HEK293T (cell line): ENCODE results near the gene SARS1.
"Not testable (repeated sequence)": the region's sequence is repeated elsewhere in the genome, so short reads cannot be mapped to it uniquely, and the experiment has no call there.

Source experiments
- CTCF ChIA-PET: fragments of 350-600 bp; formaldehyde crosslinking; extraction: SDS; loops from one replicate; lab custom pipeline; 2021; ENCODE audit warnings: antibody characterized with exemption, inconsistent platforms; lab: Yijun Ruan, JAX
- POLR2A ChIA-PET: fragments of 350-600 bp; formaldehyde crosslinking; extraction: SDS; loops from one replicate; lab custom pipeline; 2020; ENCODE audit warnings: antibody characterized with exemption, inconsistent platforms; lab: Yijun Ruan, JAX
- DNase-seq: peaks from one replicate; pipeline ENCODE4 v3.0.0; 2012; ENCODE audit warnings: mixed read lengths; ENCODE audit errors: extremely low spot score
- ARNT ChIP-seq: fragments of 450-650 bp; IDR thresholded peaks from 2 replicates; pipeline ENCODE4 v1.6.1; 2017; ENCODE audit warnings: mild to moderate bottlenecking
- BHLHE40 ChIP-seq: fragments of 450-650 bp; IDR thresholded peaks from 2 replicates; pipeline ENCODE4 v1.6.1; 2016; ENCODE audit warnings: mild to moderate bottlenecking, moderate library complexity, borderline replicate concordance
- CTBP1 ChIP-seq: fragments of 450-650 bp; IDR thresholded peaks from 2 replicates; pipeline ENCODE4 v1.6.1; 2016; ENCODE audit warnings: borderline replicate concordance
- ELF4 ChIP-seq: fragments of 450-650 bp; IDR thresholded peaks from 2 replicates; pipeline ENCODE4 v1.6.1; 2017; ENCODE audit warnings: antibody characterized with exemption
- FOXA1 ChIP-seq: fragments of 450-650 bp; IDR thresholded peaks from 2 replicates; pipeline ENCODE4 v1.6.1; 2016; ENCODE audit warnings: mild to moderate bottlenecking
- FOXK2 ChIP-seq: fragments of 450-650 bp; IDR thresholded peaks from 2 replicates; pipeline ENCODE4 v1.6.1; 2016; ENCODE audit warnings: mild to moderate bottlenecking
- FOXM1 ChIP-seq: fragments of 450-650 bp; IDR thresholded peaks from 2 replicates; pipeline ENCODE4 v1.6.1; 2017; ENCODE audit warnings: mild to moderate bottlenecking, borderline replicate concordance
- HDGF ChIP-seq: fragments of 450-650 bp; IDR thresholded peaks from 2 replicates; pipeline ENCODE4 v1.6.1; 2017; ENCODE audit warnings: antibody characterized with exemption, borderline replicate concordance
- L3MBTL2 ChIP-seq: fragments of 450-650 bp; conservative IDR thresholded peaks from 2 replicates; pipeline ENCODE4 v1.6.1; 2016; ENCODE audit warnings: mild to moderate bottlenecking
- LEF1 ChIP-seq: fragments of 450-650 bp; IDR thresholded peaks from 2 replicates; pipeline ENCODE4 v1.6.1; 2017; ENCODE audit warnings: mild to moderate bottlenecking, borderline replicate concordance
- NFRKB ChIP-seq: fragments of 450-650 bp; IDR thresholded peaks from 2 replicates; pipeline ENCODE4 v1.6.1; 2016; ENCODE audit warnings: mild to moderate bottlenecking, moderate library complexity
- SP1 ChIP-seq: fragments of 450-650 bp; IDR thresholded peaks from 2 replicates; pipeline ENCODE4 v1.6.1; 2017
- SUZ12 ChIP-seq: fragments of 450-650 bp; IDR thresholded peaks from 2 replicates; pipeline ENCODE4 v1.6.1; 2016; ENCODE audit warnings: mild to moderate bottlenecking
- TARDBP ChIP-seq: fragments of 450-650 bp; IDR thresholded peaks from 2 replicates; pipeline ENCODE4 v1.6.1; 2016
- ZNF384 ChIP-seq: fragments of 450-650 bp; IDR thresholded peaks from 2 replicates; pipeline ENCODE4 v1.6.1; 2016
- TF ChIP-seq, protein P1 (sequence below): fragments of 450-650 bp; IDR thresholded peaks from 2 replicates; pipeline ENCODE4 v1.6.1; 2016

SARS1 gene, protein sequence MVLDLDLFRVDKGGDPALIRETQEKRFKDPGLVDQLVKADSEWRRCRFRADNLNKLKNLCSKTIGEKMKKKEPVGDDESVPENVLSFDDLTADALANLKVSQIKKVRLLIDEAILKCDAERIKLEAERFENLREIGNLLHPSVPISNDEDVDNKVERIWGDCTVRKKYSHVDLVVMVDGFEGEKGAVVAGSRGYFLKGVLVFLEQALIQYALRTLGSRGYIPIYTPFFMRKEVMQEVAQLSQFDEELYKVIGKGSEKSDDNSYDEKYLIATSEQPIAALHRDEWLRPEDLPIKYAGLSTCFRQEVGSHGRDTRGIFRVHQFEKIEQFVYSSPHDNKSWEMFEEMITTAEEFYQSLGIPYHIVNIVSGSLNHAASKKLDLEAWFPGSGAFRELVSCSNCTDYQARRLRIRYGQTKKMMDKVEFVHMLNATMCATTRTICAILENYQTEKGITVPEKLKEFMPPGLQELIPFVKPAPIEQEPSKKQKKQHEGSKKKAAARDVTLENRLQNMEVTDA

DNA sequence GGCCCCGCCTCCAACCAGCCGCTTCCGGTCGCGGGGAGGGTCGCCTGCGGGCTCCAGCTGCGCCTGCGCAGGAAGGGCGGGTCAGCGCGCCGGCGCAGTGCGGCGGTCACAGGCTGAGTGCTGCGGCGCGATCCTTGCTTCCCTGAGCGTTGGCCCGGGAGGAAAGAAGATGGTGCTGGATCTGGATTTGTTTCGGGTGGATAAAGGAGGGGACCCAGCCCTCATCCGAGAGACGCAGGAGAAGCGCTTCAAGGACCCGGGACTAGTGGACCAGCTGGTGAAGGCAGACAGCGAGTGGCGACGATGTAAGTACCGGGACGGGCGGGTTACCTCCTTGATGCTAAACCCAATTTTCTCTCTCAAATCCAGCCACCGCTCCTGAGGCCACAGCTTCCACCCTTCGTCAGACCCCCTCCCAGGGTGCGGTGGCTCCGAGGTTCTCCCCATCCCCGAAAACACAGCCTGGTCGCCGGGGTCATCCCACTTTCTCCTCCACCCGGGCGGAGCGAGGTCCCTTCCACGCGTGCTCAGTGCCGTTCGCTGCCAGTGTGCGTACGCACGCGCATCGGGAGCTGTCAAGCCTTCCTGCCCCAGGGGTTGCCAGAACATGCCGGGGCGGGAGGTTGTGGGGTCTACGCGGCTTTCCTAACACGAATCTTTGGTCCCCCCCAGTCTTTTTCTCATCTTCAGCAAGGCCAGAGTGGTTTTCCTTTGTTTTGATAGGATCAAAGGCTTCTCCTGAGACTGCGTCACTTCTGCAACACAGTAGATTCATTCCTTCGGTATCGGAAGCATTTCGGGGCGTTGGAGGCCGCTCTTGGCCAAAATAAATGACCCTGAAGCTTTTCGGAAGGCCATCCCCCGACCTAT lies at the start of gene SARS1:
Gene SARS1 (plus strand): TSS at position 95 of the 870 bp plus-strand sequence. CDS start 75 bp downstream, at position 170.
- DNase-seq = peak; percentile 99
- TF ChIP-seq ARNT (no peak), ZNF384 (no peak), FOXA1 (no peak), LEF1 (0 out of 2 replicates have a peak, but pooled peaks have one; percentile 51), TARDBP (peak; percentile 67; the same call in 1 of the 2 replicates), L3MBTL2 (peak; percentile 59), FOXK2 (no peak), NFRKB (no peak), CTBP1 (no peak), SP1 (no peak), ELF4 (peak; percentile 61; the same call in 1 of the 2 replicates), FOXM1 (no peak)
- TF ChIP-seq, protein P1, sequence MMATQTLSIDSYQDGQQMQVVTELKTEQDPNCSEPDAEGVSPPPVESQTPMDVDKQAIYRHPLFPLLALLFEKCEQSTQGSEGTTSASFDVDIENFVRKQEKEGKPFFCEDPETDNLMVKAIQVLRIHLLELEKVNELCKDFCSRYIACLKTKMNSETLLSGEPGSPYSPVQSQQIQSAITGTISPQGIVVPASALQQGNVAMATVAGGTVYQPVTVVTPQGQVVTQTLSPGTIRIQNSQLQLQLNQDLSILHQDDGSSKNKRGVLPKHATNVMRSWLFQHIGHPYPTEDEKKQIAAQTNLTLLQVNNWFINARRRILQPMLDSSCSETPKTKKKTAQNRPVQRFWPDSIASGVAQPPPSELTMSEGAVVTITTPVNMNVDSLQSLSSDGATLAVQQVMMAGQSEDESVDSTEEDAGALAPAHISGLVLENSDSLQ = no peak
- ChIA-PET CTCF (interaction anchor here (0.7 to 2.1 kb wide), 3 partner anchors 13 to 36 kb away, joined by 3 to 6 read pairs (median 3); partner anchors contain the start of gene CELSR2), POLR2A (interaction anchor here (0.6 to 3.8 kb wide), 30 partner anchors 9 to 284 kb away, joined by 3 to 29 read pairs (median 5); partner anchors contain the start of genes CELSR2, PSRC1 and TMEM167B)

DNA sequence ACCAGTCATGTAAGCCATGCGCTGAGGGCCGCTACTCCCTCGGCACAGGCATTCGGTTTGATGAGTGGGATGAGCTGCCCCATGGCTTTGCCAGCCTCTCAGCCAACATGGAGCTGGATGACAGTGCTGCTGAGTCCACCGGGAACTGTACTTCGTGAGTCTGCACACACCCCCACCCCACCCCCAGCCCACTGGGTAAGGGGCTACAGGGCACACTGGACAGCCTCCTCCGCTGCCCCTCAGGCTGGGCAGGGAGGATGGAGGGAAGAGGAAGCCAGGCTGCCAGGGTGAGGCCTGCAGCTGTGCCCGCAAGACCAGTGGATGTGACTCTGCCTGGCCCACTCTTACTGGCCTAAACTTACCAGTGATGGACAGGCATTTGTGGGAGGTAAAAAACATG lies 49.2 kb upstream of the SARS1 start:
- no peak for DNase-seq
- no peak for TF ChIP-seq BHLHE40
- TF ChIP-seq FOXK2 = no peak
- TF ChIP-seq NFRKB = no peak
- TF ChIP-seq LEF1 = no peak
- TF ChIP-seq HDGF = no peak
- TF ChIP-seq ELF4 = no peak
- no peak for TF ChIP-seq ARNT
- ChIA-PET POLR2A (no interaction called here), CTCF (interaction anchor here (0.7 kb wide), 1 partner anchor 685 kb away, joined by 3 read pairs; no protein-coding TSS in a partner anchor)

DNA sequence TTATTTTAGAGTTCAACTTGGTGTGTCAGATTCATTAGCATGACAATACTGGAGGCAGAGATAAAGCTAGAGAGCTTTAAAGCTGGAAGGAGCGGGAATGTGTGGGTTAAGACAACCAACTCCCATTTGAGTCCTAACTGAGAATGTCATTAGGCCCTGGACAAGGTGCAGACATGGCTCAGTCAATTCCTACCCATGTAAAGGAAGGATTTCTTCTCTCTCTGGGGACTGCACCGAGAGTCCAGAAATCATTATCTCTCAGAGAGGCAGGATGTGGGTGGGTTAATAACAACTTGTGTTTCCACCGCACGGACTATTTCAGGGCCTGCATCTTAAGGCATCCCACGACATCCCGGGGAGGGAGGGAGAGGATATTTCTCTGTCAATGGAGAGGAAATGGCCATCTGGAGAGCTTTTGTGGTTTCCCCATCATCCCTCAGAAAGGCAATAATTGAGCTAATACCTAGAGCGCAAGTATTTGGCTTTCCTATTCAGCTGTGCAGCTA lies 46.7 kb upstream of the SARS1 start:
- DNase-seq = no peak
- CTCF ChIA-PET = no interaction called here
- POLR2A ChIA-PET = interaction anchor here (0.8 to 1.5 kb wide), 3 partner anchors 47 to 67 kb away, joined by 3 to 8 read pairs (median 3); partner anchors contain the start of gene SARS1
- TF ChIP-seq ZNF384 (no peak), ARNT (no peak), LEF1 (no peak), TARDBP (no peak), FOXK2 (no peak), HDGF (no peak), ELF4 (no peak), CTBP1 (no peak), NFRKB (no peak), FOXA1 (no peak), BHLHE40 (no peak), L3MBTL2 (no peak), FOXM1 (no peak)

DNA sequence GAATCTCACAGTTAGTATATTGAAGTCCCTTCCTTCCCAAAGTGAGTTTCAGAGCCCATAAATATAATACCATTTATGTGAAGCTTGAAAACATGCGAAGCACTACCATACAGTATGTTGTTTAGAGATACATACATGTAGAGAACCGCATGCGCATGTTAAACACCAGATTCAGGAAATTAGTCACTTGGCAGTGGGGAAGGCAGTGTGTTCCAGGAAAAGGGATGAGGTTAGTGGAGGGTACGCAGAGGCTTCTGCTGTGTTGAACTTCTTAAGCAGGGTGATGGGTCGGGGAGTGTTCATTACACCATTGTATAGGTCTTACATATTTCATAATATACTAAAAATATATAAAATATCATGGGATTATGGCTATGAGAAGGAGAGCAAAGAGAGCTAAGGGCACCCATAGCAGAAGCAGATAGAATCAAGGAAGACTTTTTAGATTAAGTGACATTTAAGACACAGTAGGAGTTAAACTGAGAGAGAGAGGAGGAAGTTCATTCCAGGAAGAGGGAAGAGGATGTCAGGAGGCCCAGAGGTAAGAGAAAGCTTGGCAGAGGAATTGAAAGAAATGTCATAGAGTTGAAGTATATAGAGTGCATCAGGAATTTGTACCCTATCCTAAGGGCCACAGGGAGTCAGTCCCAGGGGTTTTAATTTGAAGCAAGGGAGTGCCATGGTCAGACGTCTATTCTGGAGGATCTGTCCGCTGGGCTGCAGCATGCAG lies 43.5 kb upstream of the SARS1 start:
- no peak for DNase-seq
- POLR2A ChIA-PET = no interaction called here
- TF ChIP-seq BHLHE40 = no peak
- no peak for TF ChIP-seq HDGF
- TF ChIP-seq SUZ12 = no peak
- TF ChIP-seq ZNF384 = no peak
- no peak for TF ChIP-seq ELF4
- TF ChIP-seq NFRKB = no peak
- TF ChIP-seq FOXK2 = no peak
- TF ChIP-seq FOXM1 = no peak
- no peak for TF ChIP-seq L3MBTL2
- TF ChIP-seq TARDBP = no peak
- CTCF ChIA-PET = no interaction called here

DNA sequence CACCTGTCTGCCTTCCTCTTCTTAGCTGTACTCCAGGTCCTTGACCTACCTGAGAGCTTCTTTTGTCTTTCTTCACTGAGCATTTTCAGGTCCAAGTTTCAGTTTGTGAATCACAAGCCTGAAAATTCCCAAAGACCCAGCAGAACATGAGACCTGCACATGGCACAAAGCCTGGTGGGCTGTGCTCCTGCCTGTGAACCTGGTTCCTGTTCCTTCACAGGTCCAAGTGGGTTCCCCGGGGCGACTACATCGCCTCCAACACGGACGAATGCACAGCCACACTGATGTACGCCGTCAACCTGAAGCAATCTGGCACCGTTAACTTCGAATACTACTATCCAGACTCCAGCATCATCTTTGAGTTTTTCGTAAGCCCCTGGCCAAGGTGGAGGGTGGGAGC lies 42.1 kb upstream of the SARS1 start:
- TF ChIP-seq LEF1 = no peak
- TF ChIP-seq CTBP1 = no peak
- TF ChIP-seq FOXK2 = no peak
- no peak for TF ChIP-seq HDGF
- TF ChIP-seq, protein P1 = no peak
- TF ChIP-seq L3MBTL2 = no peak
- TF ChIP-seq FOXA1 = no peak
- no peak for TF ChIP-seq ARNT
- no peak for TF ChIP-seq TARDBP
- TF ChIP-seq BHLHE40 = no peak
- TF ChIP-seq ZNF384 = no peak
- no peak for TF ChIP-seq NFRKB
- no peak for TF ChIP-seq SUZ12
- no peak for TF ChIP-seq ELF4
- no peak for TF ChIP-seq SP1
- no peak for TF ChIP-seq FOXM1
- CTCF ChIA-PET = interaction anchor here (1.7 kb wide), 1 partner anchor 22 kb away, joined by 4 read pairs; no protein-coding TSS in a partner anchor
- no peak for DNase-seq
- POLR2A ChIA-PET = interaction anchor here (1.0 to 1.5 kb wide), 3 partner anchors 10 to 72 kb away, joined by 3 to 6 read pairs (median 3); no protein-coding TSS in a partner anchor

DNA sequence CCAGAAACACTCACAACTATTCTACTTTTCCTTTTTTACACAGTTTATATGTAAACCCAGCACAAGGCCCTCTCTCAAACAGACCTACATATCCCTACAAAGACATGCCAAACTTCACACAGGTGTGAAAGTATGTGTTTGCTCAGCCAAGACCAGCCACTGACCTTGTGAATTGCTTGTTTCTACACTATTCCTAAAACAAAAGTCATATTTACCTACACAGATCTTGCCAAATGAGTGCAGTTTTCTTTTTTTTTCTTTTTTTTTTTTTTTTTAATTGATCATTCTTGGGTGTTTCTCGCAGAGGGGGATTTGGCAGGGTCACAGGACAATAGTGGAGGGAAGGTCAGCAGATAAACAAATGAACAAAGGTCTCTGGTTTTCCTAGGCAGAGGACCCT lies 37.4 kb upstream of the SARS1 start:
- DNase-seq, CTCF ChIA-PET, POLR2A ChIA-PET: not testable (repeated sequence)

DNA sequence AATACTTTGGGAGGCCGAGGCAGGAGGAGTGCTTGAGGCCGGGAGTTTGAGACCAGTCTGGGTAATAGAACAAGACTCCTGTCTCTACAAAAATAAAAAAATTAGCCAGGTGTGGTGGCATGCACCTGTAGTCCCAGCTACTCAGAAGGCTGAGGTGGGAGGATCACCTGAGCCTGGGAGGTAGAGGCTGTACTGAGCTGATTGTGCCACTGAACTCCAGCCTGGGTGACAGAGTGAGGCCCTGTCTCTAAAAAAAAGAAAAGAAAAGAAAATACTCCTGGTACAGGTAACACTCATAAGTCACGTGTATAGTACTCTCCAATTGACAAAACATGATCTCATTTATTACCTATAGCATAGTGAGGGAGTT lies 33.0 kb upstream of the SARS1 start:
- CTCF ChIA-PET = interaction anchor here (1.4 to 2.0 kb wide), 3 partner anchors 11 to 20 kb away, joined by 5 to 10 read pairs (median 7); no protein-coding TSS in a partner anchor
- POLR2A ChIA-PET = interaction anchor here (0.9 to 1.3 kb wide), 3 partner anchors 9 to 81 kb away, joined by 3 read pairs; no protein-coding TSS in a partner anchor
- DNase-seq = not testable (repeated sequence)
